ENCODE measurements around the gene SEMA6D.
"Not testable (repeated sequence)": the region's sequence is repeated elsewhere in the genome, so short reads cannot be mapped to it uniquely, and the experiment has no call there.

SEMA6D gene

DNA sequence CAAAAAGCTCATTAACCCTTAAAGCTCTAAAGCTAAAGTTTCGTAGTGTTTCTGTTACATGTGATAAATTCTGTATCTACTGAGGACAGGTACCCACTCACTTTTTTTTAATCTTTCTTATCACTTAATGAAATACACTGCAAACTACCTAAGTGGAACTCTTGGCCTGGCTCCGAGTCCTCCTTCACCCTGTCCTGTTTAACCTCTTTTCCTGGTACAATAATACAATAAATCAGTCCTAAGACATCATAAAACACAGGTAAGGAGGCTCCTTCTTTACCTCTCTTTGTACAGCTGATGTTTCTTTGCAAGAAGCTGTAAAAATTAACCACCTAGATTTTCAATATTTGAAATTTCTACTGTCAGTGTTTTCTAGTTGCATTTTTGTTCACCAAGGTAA is 15.8 kb downstream of the SEMA6D start:
- Histone ChIP-seq H3K27ac (ENCODE audit: low read length) (no peak overlapping the region), H3K4me1 (ENCODE audit: control insufficient read depth, low read depth, low read length) (peaks cover 19% of the 10 kb centered on the region), H3K27me3 (ENCODE audit: control insufficient read depth, insufficient read depth, low read length) (no peaks in the 10 kb centered on the region), H3K36me3 (ENCODE audit: control insufficient read depth, low read depth, low read length) (no peaks in the 10 kb centered on the region), H3K9me3 (ENCODE audit: control insufficient read depth, low read depth, low read length) (no peaks in the 10 kb centered on the region), H3K4me3 (ENCODE audit: low read length) (no peak overlapping the region), H3K9ac (ENCODE audit: low read length) (no peak overlapping the region)

DNA sequence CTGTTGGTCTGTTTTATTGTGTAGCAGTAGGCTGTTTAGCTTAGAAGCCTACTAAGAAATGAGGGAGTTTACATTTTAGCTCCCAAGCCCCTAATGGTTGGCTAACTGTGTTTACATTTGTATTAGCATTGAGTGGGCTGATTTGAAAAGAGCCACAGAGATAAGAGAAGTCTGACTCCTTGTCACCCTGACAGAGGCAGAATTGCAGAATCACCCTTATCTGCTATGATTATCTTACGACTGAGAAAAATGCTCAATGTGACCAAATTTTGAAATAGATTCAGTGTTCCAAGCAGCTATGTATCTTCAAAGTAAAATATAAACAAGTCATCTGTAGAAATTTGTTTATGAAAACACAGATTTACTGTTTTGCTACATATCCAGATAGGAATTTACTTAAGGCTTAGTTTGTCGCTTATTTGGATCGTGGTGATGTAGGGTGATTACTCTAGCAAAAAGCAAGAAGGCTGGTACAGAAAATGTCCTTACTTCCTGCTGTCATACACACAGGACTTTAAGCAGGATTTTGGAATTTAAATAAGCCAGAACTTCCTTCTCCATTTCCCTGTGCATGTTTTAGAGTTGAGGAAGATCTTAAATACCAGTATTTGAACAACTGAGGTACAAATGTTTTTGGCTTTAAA is 19.0 kb downstream of the SEMA6D start:
- Histone ChIP-seq H3K4me3 (ENCODE audit: low read length) (no peak overlapping the region), H3K27ac (ENCODE audit: low read length) (no peak overlapping the region), H3K27me3 (ENCODE audit: control insufficient read depth, insufficient read depth, low read length) (peaks cover 8% of the 10 kb centered on the region), H3K4me1 (ENCODE audit: control insufficient read depth, low read depth, low read length) (peaks cover 29% of the 10 kb centered on the region), H3K36me3 (ENCODE audit: control insufficient read depth, low read depth, low read length) (no peaks in the 10 kb centered on the region), H3K9me3 (ENCODE audit: control insufficient read depth, low read depth, low read length) (no peaks in the 10 kb centered on the region), H3K9ac (ENCODE audit: low read length) (peak overlapping the region; percentile 9)

DNA sequence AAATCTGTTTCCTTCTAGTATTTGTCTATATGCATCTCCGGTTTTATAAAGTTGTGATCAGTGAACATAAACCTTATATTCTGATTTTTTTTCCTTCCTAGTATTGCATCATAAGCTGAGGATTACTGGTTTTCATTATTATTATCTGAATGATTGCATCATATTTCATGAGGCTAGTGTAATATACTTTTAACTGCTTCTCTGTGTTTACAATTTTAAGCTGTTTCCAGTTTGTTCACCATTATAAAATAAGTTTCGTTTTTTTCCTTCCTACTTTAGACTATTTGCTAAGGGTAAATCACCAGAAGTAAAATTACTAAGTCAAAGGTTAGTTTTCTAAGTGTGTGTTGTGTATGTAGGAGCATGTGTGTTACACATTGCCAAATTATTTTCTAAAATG is 20.2 kb downstream of the SEMA6D start:
- H3K4me3 ChIP-seq (ENCODE audit: low read length) = no peak overlapping the region
- no peaks in the 10 kb centered on the region for H3K36me3 ChIP-seq (ENCODE audit: control insufficient read depth, low read depth, low read length)
- H3K4me1 ChIP-seq (ENCODE audit: control insufficient read depth, low read depth, low read length) = peaks cover 39% of the 10 kb centered on the region
- no peak overlapping the region for H3K9ac ChIP-seq (ENCODE audit: low read length)
- H3K9me3 ChIP-seq (ENCODE audit: control insufficient read depth, low read depth, low read length) = no peaks in the 10 kb centered on the region
- no peak overlapping the region for H3K27ac ChIP-seq (ENCODE audit: low read length)
- peaks cover 8% of the 10 kb centered on the region for H3K27me3 ChIP-seq (ENCODE audit: control insufficient read depth, insufficient read depth, low read length)

DNA sequence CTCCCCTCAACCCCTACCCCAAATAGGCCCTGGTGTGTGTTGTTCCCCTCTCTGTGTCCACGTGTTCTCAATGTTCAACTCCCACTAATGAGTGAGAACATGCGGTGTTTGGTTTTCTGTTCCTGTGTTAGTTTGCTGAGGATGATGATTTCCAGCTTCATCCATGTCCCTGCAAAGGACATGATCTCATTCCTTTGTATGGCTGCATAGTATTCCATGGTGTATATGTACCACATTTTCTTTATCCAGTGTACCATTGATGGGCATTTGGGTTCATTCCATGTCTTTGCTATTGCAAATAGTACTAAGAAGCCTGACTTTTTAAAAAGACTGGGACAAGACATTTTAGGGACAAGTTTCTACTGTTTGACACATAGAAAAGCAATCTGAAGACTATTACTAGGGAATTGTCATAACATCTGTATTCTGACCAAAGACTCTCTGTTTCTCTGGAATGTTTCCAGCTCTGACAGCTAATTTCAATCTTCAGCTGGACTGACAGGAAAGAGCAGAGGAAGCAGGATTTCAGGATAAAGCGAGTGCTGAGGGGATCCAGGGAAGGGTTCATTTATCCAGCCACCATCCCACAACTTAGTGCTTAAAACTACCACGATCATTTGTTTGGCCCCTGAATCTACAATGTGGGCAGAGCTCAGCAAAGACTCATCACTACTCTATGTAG is 21.0 kb downstream of the SEMA6D start:
- H3K4me3 ChIP-seq (ENCODE audit: low read length); H3K9me3 ChIP-seq (ENCODE audit: control insufficient read depth, low read depth, low read length); H3K27me3 ChIP-seq (ENCODE audit: control insufficient read depth, insufficient read depth, low read length); H3K9ac ChIP-seq (ENCODE audit: low read length); H3K36me3 ChIP-seq (ENCODE audit: control insufficient read depth, low read depth, low read length); H3K27ac ChIP-seq (ENCODE audit: low read length): not testable (repeated sequence)
- peaks cover 44% of the 10 kb centered on the region for H3K4me1 ChIP-seq (ENCODE audit: control insufficient read depth, low read depth, low read length)

DNA sequence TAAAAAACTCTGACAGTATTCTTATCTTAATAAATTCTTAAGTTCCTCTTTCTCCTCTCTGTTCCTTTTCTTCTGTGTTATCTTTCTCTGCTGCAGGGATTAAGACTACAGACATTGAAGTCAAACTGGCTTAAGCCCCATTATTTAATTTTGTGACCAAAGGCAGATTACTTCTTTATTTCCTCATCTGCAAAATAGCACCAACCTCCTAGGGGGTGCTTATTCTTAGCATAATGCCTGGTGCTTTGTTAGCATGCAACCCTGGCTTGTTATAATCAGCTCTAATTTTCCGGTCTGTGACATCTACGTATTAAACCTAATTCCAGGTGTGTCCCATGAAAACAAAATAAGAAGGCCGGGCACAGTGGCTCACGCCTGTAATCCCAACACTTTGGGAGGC is 23.8 kb downstream of the SEMA6D start:
- no peak overlapping the region for H3K27ac ChIP-seq (ENCODE audit: low read length)

DNA sequence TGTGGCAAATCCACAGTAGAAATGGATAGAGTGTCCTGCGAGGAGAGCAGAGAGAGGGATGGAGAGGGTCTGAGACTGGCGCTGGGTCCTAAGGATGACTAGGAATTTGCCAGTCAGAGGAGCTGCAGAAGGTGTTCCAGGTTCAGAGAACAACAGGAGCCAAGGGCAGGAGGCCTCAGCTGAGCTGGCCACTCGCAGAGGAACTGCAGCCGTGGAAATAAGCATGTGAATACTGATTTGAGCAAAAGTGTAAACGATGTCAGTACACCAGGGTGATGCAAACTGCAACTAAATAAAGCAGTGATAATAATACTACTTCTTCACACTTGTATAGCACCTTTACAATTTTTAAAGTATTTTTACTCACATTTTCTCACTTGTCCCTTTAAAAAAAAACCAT is 24.6 kb downstream of the SEMA6D start:
- peaks cover 27% of the 10 kb centered on the region for H3K4me1 ChIP-seq (ENCODE audit: control insufficient read depth, low read depth, low read length)
- H3K27ac ChIP-seq (ENCODE audit: low read length) = no peak overlapping the region
- peak overlapping the region; percentile 15 for H3K4me3 ChIP-seq (ENCODE audit: low read length)
- no peaks in the 10 kb centered on the region for H3K9me3 ChIP-seq (ENCODE audit: control insufficient read depth, low read depth, low read length)
- no peak overlapping the region for H3K9ac ChIP-seq (ENCODE audit: low read length)
- peaks cover 26% of the 10 kb centered on the region for H3K27me3 ChIP-seq (ENCODE audit: control insufficient read depth, insufficient read depth, low read length)
- H3K36me3 ChIP-seq (ENCODE audit: control insufficient read depth, low read depth, low read length) = no peaks in the 10 kb centered on the region

More for the DNA sequence above, 23.8 kb downstream of the SEMA6D start:
- no peak overlapping the region for H3K4me3 ChIP-seq (ENCODE audit: low read length)
- no peaks in the 10 kb centered on the region for H3K36me3 ChIP-seq (ENCODE audit: control insufficient read depth, low read depth, low read length)
- peaks cover 26% of the 10 kb centered on the region for H3K27me3 ChIP-seq (ENCODE audit: control insufficient read depth, insufficient read depth, low read length)
- H3K9me3 ChIP-seq (ENCODE audit: control insufficient read depth, low read depth, low read length) = no peaks in the 10 kb centered on the region
- no peak overlapping the region for H3K9ac ChIP-seq (ENCODE audit: low read length)
- peaks cover 35% of the 10 kb centered on the region for H3K4me1 ChIP-seq (ENCODE audit: control insufficient read depth, low read depth, low read length)

DNA sequence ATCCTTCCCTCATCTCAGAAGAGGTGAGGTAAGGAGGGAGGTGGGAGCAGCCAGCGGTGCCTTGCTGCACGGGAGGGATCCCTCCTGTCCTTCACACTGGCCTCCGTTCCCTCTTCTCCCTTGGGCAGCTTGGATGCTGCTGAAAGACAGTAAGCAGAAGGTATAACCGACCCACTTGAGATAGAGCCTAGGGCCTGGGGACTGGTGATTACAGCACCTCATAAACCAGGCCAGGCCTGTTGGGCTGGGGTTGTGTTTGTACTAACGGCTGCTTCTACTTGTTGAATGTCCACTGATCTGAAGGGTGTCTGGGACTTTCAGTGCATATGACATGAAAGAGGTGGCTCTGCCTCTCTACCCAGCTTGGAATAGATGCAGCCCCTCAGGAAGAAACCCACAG is 25.0 kb downstream of the SEMA6D start:
- no peaks in the 10 kb centered on the region for H3K9me3 ChIP-seq (ENCODE audit: control insufficient read depth, low read depth, low read length)
- peak overlapping the region; percentile 15 for H3K4me3 ChIP-seq (ENCODE audit: low read length)
- H3K27ac ChIP-seq (ENCODE audit: low read length) = no peak overlapping the region
- peaks cover 26% of the 10 kb centered on the region for H3K27me3 ChIP-seq (ENCODE audit: control insufficient read depth, insufficient read depth, low read length)
- H3K36me3 ChIP-seq (ENCODE audit: control insufficient read depth, low read depth, low read length) = no peaks in the 10 kb centered on the region
- peaks cover 25% of the 10 kb centered on the region for H3K4me1 ChIP-seq (ENCODE audit: control insufficient read depth, low read depth, low read length)
- H3K9ac ChIP-seq (ENCODE audit: low read length) = no peak overlapping the region

DNA sequence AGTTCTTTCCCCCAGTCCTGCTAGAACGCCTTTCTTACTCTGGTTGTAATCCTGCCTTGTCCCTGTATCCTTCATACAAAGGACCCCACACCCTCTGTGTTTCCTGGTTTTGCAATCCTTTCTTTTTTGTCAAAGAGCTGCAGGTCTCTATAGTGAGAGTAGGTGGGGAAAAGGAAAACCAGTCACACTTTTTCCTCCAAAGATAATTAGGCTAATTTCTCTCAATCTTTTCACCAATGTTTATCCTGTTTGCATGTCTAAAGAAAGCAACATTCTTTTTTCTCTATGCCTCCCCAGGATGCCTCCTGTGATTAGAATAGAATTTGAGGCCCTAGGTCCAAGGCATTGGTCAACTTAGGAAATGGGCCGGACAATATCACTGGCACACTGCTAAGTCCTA is 25.4 kb downstream of the SEMA6D start:
- Histone ChIP-seq H3K4me1 (ENCODE audit: control insufficient read depth, low read depth, low read length) (peaks cover 25% of the 10 kb centered on the region), H3K4me3 (ENCODE audit: low read length) (peak overlapping the region; percentile 15), H3K9me3 (ENCODE audit: control insufficient read depth, low read depth, low read length) (no peaks in the 10 kb centered on the region), H3K27me3 (ENCODE audit: control insufficient read depth, insufficient read depth, low read length) (peaks cover 26% of the 10 kb centered on the region), H3K27ac (ENCODE audit: low read length) (no peak overlapping the region), H3K9ac (ENCODE audit: low read length) (no peak overlapping the region), H3K36me3 (ENCODE audit: control insufficient read depth, low read depth, low read length) (no peaks in the 10 kb centered on the region)

DNA sequence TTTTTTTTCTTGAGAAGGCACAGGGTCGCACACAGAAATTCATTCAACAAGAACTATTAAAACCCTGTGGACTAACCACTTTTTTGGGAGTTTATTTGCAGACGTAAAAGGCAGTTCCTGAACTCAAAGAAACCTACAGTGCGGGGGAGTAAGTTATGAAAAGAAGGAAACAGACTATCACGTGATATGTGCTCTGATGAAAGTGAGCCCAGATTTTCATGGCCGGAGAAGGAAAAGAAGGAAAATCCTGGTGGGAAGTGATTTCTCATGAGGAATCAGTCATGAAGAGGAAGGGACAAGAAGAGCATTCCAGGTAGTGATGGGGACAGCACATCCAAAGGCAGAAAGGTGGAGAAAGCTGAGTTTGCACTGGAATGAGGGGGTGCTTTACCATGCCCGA is 26.1 kb downstream of the SEMA6D start:
- H3K4me3 ChIP-seq (ENCODE audit: low read length) = no peak overlapping the region
- H3K36me3 ChIP-seq (ENCODE audit: control insufficient read depth, low read depth, low read length) = no peaks in the 10 kb centered on the region
- peaks cover 25% of the 10 kb centered on the region for H3K4me1 ChIP-seq (ENCODE audit: control insufficient read depth, low read depth, low read length)
- no peak overlapping the region for H3K9ac ChIP-seq (ENCODE audit: low read length)
- peaks cover 26% of the 10 kb centered on the region for H3K27me3 ChIP-seq (ENCODE audit: control insufficient read depth, insufficient read depth, low read length)
- no peaks in the 10 kb centered on the region for H3K9me3 ChIP-seq (ENCODE audit: control insufficient read depth, low read depth, low read length)
- no peak overlapping the region for H3K27ac ChIP-seq (ENCODE audit: low read length)

DNA sequence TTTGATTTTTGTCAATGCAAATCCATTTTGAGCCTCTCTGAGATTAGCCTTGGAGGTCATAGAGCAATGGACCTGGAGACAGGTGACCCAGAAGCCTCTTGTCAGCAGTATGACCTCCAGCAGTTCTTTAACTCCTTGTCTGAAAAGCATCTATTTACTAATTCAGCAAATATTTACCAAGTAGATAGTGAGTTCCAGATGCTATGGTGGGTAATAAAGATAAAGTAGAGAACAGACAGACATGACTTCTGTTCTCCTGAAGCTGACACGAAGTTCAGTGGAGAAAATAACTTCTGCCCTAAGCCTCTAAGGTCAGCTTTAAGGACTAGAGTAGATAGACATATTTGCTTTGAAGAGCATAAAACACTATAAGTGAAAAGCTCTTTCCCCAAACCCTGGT is 26.6 kb downstream of the SEMA6D start:
- H3K9ac ChIP-seq (ENCODE audit: low read length) = no peak overlapping the region
- H3K4me3 ChIP-seq (ENCODE audit: low read length) = no peak overlapping the region
- no peaks in the 10 kb centered on the region for H3K9me3 ChIP-seq (ENCODE audit: control insufficient read depth, low read depth, low read length)
- no peaks in the 10 kb centered on the region for H3K36me3 ChIP-seq (ENCODE audit: control insufficient read depth, low read depth, low read length)
- peaks cover 25% of the 10 kb centered on the region for H3K4me1 ChIP-seq (ENCODE audit: control insufficient read depth, low read depth, low read length)
- peaks cover 26% of the 10 kb centered on the region for H3K27me3 ChIP-seq (ENCODE audit: control insufficient read depth, insufficient read depth, low read length)
- H3K27ac ChIP-seq (ENCODE audit: low read length) = no peak overlapping the region

DNA sequence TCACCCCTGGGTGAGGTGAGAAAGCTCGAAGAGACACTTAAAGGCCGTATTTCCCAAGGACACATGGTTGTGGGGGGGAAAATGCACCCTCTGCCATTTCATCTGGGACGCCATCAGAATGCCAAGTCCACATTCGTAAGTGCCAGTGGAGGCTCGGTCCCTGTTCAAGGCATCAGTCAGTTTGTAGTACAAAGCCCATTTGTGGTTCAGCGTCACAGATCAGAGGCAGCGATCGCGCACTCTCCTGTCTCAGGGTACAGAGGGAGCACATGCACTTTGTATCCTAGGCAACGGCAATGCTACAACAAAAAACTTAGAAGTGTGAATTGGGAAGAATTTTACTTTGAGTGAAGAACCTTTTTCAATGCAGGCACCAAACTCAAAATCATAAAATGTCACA is 27.2 kb downstream of the SEMA6D start:
- Histone ChIP-seq H3K4me3 (ENCODE audit: low read length) (no peak overlapping the region), H3K9ac (ENCODE audit: low read length) (no peak overlapping the region), H3K27me3 (ENCODE audit: control insufficient read depth, insufficient read depth, low read length) (peaks cover 26% of the 10 kb centered on the region), H3K9me3 (ENCODE audit: control insufficient read depth, low read depth, low read length) (no peaks in the 10 kb centered on the region), H3K36me3 (ENCODE audit: control insufficient read depth, low read depth, low read length) (no peaks in the 10 kb centered on the region), H3K27ac (ENCODE audit: low read length) (no peak overlapping the region), H3K4me1 (ENCODE audit: control insufficient read depth, low read depth, low read length) (peaks cover 20% of the 10 kb centered on the region)

DNA sequence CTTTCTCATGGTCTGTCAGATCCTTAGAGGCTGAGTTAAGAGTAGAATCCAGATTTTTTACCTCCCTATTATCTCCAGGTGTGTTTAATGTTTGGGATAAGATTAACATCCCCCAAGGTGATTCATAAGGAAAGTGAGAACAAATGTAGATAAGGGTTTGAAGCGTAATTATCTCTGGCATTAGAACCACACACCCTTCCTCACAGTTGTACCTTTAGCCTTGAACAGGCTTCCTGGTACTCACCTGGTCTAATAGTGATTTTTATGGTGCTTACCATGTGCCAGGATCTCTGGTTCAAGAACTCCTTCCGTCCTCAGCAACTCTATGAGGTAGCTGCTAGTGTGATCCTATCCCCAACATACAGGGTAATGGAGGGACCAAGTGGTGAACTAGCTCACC is 27.7 kb downstream of the SEMA6D start:
- H3K4me3 ChIP-seq (ENCODE audit: low read length) = no peak overlapping the region
- no peak overlapping the region for H3K9ac ChIP-seq (ENCODE audit: low read length)
- no peak overlapping the region for H3K27ac ChIP-seq (ENCODE audit: low read length)
- peaks cover 19% of the 10 kb centered on the region for H3K4me1 ChIP-seq (ENCODE audit: control insufficient read depth, low read depth, low read length)
- H3K27me3 ChIP-seq (ENCODE audit: control insufficient read depth, insufficient read depth, low read length) = peaks cover 26% of the 10 kb centered on the region
- H3K9me3 ChIP-seq (ENCODE audit: control insufficient read depth, low read depth, low read length) = no peaks in the 10 kb centered on the region
- H3K36me3 ChIP-seq (ENCODE audit: control insufficient read depth, low read depth, low read length) = no peaks in the 10 kb centered on the region

Data from iPS-18a (cell line).